HEK293T (cell line): ENCODE results near the gene RPS21.

Experiments
- CTCF ChIA-PET: fragments of 350-600 bp; formaldehyde crosslinking; extraction: SDS; loops from one replicate; lab custom pipeline; 2021; ENCODE audit warnings: antibody characterized with exemption, inconsistent platforms; lab: Yijun Ruan, JAX
- POLR2A ChIA-PET: fragments of 350-600 bp; formaldehyde crosslinking; extraction: SDS; loops from one replicate; lab custom pipeline; 2020; ENCODE audit warnings: antibody characterized with exemption, inconsistent platforms; lab: Yijun Ruan, JAX
- DNase-seq: peaks from one replicate; pipeline ENCODE4 v3.0.0; 2012; ENCODE audit warnings: mixed read lengths; ENCODE audit errors: extremely low spot score
- ARNT ChIP-seq: fragments of 450-650 bp; IDR thresholded peaks from 2 replicates; pipeline ENCODE4 v1.6.1; 2017; ENCODE audit warnings: mild to moderate bottlenecking
- BHLHE40 ChIP-seq: fragments of 450-650 bp; IDR thresholded peaks from 2 replicates; pipeline ENCODE4 v1.6.1; 2016; ENCODE audit warnings: mild to moderate bottlenecking, moderate library complexity, borderline replicate concordance
- CTBP1 ChIP-seq: fragments of 450-650 bp; IDR thresholded peaks from 2 replicates; pipeline ENCODE4 v1.6.1; 2016; ENCODE audit warnings: borderline replicate concordance
- ELF4 ChIP-seq: fragments of 450-650 bp; IDR thresholded peaks from 2 replicates; pipeline ENCODE4 v1.6.1; 2017; ENCODE audit warnings: antibody characterized with exemption
- FOXA1 ChIP-seq: fragments of 450-650 bp; IDR thresholded peaks from 2 replicates; pipeline ENCODE4 v1.6.1; 2016; ENCODE audit warnings: mild to moderate bottlenecking
- FOXK2 ChIP-seq: fragments of 450-650 bp; IDR thresholded peaks from 2 replicates; pipeline ENCODE4 v1.6.1; 2016; ENCODE audit warnings: mild to moderate bottlenecking
- FOXM1 ChIP-seq: fragments of 450-650 bp; IDR thresholded peaks from 2 replicates; pipeline ENCODE4 v1.6.1; 2017; ENCODE audit warnings: mild to moderate bottlenecking, borderline replicate concordance
- HDGF ChIP-seq: fragments of 450-650 bp; IDR thresholded peaks from 2 replicates; pipeline ENCODE4 v1.6.1; 2017; ENCODE audit warnings: antibody characterized with exemption, borderline replicate concordance
- L3MBTL2 ChIP-seq: fragments of 450-650 bp; conservative IDR thresholded peaks from 2 replicates; pipeline ENCODE4 v1.6.1; 2016; ENCODE audit warnings: mild to moderate bottlenecking
- LEF1 ChIP-seq: fragments of 450-650 bp; IDR thresholded peaks from 2 replicates; pipeline ENCODE4 v1.6.1; 2017; ENCODE audit warnings: mild to moderate bottlenecking, borderline replicate concordance
- NFRKB ChIP-seq: fragments of 450-650 bp; IDR thresholded peaks from 2 replicates; pipeline ENCODE4 v1.6.1; 2016; ENCODE audit warnings: mild to moderate bottlenecking, moderate library complexity
- SP1 ChIP-seq: fragments of 450-650 bp; IDR thresholded peaks from 2 replicates; pipeline ENCODE4 v1.6.1; 2017
- SUZ12 ChIP-seq: fragments of 450-650 bp; IDR thresholded peaks from 2 replicates; pipeline ENCODE4 v1.6.1; 2016; ENCODE audit warnings: mild to moderate bottlenecking
- TARDBP ChIP-seq: fragments of 450-650 bp; IDR thresholded peaks from 2 replicates; pipeline ENCODE4 v1.6.1; 2016
- ZNF384 ChIP-seq: fragments of 450-650 bp; IDR thresholded peaks from 2 replicates; pipeline ENCODE4 v1.6.1; 2016
- TF ChIP-seq, protein P1 (sequence below): fragments of 450-650 bp; IDR thresholded peaks from 2 replicates; pipeline ENCODE4 v1.6.1; 2016

The RPS21 gene

DNA sequence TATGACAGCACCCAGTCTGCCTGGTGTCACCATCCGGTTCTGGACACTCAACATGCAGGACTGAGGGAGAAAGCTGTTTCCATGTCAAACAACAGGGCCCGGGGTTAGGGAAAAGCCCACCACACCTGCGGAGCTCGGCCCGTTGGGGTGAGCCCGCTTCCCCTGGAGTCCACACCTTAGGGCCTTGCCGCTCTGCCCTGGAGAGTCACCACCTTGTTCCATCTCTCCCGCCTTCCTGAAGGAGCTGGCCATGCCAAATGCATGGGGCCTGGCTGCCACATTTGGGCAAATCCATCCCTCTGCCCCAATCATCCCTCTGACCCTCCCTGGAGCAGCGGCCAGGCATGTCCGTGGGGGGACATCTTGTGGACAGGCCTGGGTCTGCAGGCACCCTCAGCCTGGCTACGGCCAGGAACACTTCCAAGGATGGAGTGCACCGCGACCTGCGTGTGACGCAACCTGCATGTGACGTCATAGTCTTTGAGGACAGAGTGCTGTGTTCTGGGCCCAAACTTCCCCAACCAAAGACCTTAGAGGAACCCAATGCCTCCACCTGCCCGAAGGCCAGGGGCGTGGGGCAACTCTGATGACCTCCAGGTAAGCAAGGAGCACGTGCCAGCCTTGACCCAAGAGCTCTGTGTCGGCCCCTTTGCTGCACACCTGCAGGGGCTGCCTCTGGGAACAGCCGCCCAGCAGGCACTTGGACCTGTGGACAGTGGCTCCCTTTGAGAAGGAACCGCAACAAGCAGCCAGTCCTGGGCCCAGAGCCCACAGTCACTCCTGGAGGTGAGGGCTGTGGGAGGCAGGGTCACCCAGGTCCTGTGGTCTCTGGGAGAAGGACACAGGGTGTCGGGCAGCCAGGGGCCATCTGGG lies 18.4 kb downstream of the RPS21 start:
- ChIA-PET POLR2A (interaction anchor here (2.0 kb wide), 1 partner anchor 15 kb away, joined by 7 read pairs; no protein-coding TSS in a partner anchor), CTCF (interaction anchor here (0.6 kb wide), 2 partner anchors 10 to 113 kb away, joined by 3 to 4 read pairs; no protein-coding TSS in a partner anchor)
- DNase-seq: peak; percentile 56
- TF ChIP-seq BHLHE40 (no peak), ZNF384 (no peak), NFRKB (no peak), SP1 (no peak), ARNT (no peak), TARDBP (no peak), FOXM1 (no peak), CTBP1 (no peak), FOXK2 (no peak)
- TF ChIP-seq, protein P1, sequence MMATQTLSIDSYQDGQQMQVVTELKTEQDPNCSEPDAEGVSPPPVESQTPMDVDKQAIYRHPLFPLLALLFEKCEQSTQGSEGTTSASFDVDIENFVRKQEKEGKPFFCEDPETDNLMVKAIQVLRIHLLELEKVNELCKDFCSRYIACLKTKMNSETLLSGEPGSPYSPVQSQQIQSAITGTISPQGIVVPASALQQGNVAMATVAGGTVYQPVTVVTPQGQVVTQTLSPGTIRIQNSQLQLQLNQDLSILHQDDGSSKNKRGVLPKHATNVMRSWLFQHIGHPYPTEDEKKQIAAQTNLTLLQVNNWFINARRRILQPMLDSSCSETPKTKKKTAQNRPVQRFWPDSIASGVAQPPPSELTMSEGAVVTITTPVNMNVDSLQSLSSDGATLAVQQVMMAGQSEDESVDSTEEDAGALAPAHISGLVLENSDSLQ: no peak

DNA sequence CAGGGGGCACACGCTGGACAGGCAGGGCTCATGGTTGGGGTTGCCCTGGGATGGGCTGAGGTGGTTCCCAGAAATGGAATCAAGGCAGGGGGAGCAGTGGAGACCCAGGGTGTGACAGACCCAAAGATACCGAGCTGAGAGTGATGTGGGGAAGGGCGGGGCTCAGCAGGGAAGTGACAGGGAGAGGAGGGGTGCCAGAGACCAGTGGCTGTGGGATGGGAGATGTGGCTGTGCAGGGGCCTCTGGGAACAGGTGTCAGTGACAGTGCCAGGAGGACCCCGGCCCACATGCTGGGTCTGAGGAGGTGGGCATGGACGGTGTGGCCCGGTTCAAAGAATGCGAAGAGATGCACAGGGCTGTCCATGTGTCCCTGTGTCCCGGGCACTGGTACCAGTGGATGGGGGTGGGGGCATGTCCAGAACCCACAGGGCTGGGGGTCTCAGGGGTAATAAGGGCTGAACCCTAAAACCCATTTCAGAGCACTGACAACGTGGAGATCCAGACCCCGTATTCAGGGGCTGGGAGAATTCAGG lies 19.1 kb downstream of the RPS21 start:
- DNase-seq: no peak
- CTCF ChIA-PET: interaction anchor here (0.6 kb wide), 1 partner anchor 10 kb away, joined by 4 read pairs; no protein-coding TSS in a partner anchor
- TF ChIP-seq ZNF384: no peak
- TF ChIP-seq ELF4: no peak
- TF ChIP-seq FOXA1: no peak
- no peak for TF ChIP-seq BHLHE40
- TF ChIP-seq FOXK2: no peak
- TF ChIP-seq ARNT: no peak
- no peak for TF ChIP-seq L3MBTL2
- TF ChIP-seq, protein P1: no peak
- TF ChIP-seq HDGF: no peak
- no peak for TF ChIP-seq SUZ12
- no peak for TF ChIP-seq SP1
- no peak for TF ChIP-seq CTBP1
- no peak for TF ChIP-seq NFRKB
- no peak for TF ChIP-seq LEF1
- no peak for TF ChIP-seq FOXM1
- TF ChIP-seq TARDBP: no peak
- POLR2A ChIA-PET: no interaction called here

DNA sequence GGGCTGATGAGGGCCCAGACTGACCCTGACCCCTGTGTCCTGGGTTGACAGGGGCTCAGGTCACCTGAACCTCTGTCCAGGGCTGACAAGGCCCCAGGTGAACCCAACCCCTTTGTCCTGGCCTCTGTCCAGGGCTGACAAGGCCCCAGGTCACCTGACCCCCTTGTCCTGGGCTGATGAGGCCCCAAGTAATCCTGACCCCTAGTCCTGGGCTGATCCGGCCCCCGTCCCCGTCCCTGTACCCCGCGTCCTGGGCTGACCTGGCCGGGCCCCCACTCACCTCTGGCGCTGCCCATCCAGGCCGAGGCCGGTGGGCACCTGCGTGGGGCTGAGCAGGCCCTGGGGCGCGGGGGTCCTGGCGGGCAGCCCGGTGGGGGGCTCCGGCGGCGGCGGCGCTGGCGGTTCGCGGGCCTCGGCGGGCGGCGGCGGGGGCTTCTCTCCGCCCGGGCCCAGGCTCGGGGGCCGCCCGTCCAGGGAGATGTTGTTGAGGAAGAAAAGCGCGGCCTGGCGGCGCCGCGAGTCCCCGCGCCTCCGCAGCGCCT lies 19.8 kb downstream of the RPS21 start:
- CTCF ChIA-PET: no interaction called here
- DNase-seq: no peak
- TF ChIP-seq ARNT: no peak
- POLR2A ChIA-PET: no interaction called here

DNA sequence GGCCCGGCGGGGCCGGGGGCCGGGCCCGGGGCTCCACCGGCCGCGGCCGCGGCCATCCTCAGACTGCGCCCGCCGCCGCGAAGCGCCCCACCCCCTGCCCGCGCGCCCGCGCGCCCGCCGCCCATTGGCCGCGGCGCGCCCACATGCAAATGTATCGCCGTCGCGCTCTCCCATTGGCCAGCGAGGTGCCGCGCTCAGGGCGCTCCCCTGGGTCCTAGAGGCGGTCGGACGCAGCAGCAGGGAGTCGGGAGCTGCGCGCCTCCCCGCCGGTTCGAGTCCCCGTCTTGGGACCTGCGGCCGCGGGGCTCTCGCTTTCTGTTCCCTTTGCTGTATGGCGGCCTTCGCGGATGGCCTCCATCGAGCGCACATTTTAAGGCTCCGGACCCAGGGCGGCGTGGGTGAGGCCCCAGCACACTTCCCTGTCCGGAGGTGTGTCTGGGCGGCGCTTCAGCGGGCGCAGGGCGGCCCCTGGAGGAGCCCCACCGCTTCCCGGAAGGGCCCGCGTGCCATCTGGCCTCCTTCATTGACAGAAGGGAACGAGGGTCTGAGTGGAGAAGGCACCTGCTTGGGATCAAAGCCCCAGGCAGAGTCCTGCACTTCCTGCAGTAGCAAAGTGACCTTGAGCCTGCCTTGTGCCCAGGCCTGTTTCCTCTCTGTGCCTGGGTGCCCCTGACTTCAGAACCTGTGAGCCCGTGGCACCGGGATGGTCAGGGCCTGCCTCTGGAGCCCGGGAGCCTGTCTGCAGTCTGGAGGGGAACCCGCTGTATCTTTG lies 20.5 kb downstream of the RPS21 start, which contains the start of gene CABLES2:
Gene CABLES2 (minus strand): TSS at position 65 of the 772 bp plus-strand sequence. CDS start 9 bp downstream, at position 56.
- TF ChIP-seq SP1: no peak
- no peak for TF ChIP-seq TARDBP
- TF ChIP-seq L3MBTL2: peak; percentile 87
- 0 out of 2 replicates have a peak, but pooled peaks have one; percentile 21 for TF ChIP-seq CTBP1
- peak; percentile 85 for TF ChIP-seq FOXM1
- POLR2A ChIA-PET: interaction anchor here (0.6 kb wide), 1 partner anchor 71 kb away, joined by 4 read pairs; no protein-coding TSS in a partner anchor
- CTCF ChIA-PET: no interaction called here
- peak; percentile 97 for DNase-seq

DNA sequence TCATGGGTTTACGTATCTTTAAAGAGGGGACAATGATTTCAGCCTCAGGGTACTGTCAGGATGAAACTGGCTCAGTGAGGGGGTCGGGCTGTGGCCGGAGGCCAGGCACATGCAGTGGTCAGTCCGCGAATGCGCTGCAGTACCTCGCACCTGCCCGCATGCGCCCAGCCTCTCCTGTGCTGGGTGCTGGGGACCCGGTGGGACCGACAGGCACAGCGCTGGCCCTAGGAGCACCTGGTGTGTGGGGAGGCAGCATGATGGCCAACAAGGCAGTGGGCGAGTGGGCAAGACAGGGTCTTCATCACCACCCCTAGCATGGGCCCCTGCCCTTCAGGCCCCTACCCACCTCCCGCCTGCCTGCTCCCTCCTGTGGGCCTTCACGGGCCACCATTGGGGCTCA lies 21.2 kb downstream of the RPS21 start:
- TF ChIP-seq FOXM1 (no peak), ZNF384 (no peak), SUZ12 (no peak), L3MBTL2 (no peak), CTBP1 (no peak), NFRKB (no peak), ARNT (no peak), HDGF (no peak)
- no peak for DNase-seq
- POLR2A ChIA-PET: interaction anchor here (1.3 kb wide), 1 partner anchor 22 kb away, joined by 3 read pairs; the partner anchor contains the start of gene RPS21
- CTCF ChIA-PET: no interaction called here

DNA sequence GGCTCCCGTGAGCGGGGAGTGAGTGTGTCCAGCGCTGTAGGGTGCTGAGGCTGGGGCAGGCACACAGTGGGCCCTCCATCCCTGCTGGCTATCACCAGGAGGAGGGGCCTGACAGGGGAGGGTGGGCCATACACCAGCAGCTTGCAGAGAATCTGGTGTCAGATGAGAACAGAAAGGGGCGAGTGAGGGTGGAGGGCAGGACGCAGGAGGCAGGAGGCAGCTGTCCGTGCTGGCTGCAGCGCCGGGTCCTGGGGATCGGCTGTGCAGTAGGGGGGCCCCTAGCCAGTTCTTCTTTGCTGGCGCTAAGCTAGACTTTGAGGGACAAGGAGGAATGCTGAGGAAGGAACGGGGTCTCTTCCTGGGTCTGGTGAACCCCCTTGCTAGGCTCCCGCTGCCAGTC lies 21.7 kb downstream of the RPS21 start:
- POLR2A ChIA-PET: interaction anchor here (1.3 kb wide), 1 partner anchor 22 kb away, joined by 3 read pairs; the partner anchor contains the start of gene RPS21
- CTCF ChIA-PET: interaction anchor here (2.4 kb wide), 1 partner anchor 208 kb away, joined by 8 read pairs; no protein-coding TSS in a partner anchor
- TF ChIP-seq NFRKB (no peak), FOXA1 (no peak), LEF1 (no peak), L3MBTL2 (no peak), SP1 (no peak), ARNT (no peak), ZNF384 (no peak), BHLHE40 (no peak), SUZ12 (no peak), TARDBP (no peak), HDGF (no peak), FOXM1 (no peak), FOXK2 (no peak)
- TF ChIP-seq, protein P1: no peak
- DNase-seq: no peak
